ENCODE measurements around the gene KNTC1.
"Not testable (repeated sequence)": the region's sequence is repeated elsewhere in the genome, so short reads cannot be mapped to it uniquely, and the experiment has no call there.

The KNTC1 gene

GRCh38 chr12:122569288-122569687 lies 42.2 kb downstream of the KNTC1 start:
- DNase-seq = no peak

GRCh38 chr12:122570006-122570405 lies 43.0 kb downstream of the KNTC1 start:
- not testable (repeated sequence) for DNase-seq

GRCh38 chr12:122571821-122572220 lies 44.8 kb downstream of the KNTC1 start:
- DNase-seq = no peak

GRCh38 chr12:122583294-122583693 lies 56.2 kb downstream of the KNTC1 start:
- DNase-seq = not testable (repeated sequence)

GRCh38 chr12:122584177-122584863 lies 57.3 kb downstream of the KNTC1 start:
- no peak for DNase-seq

GRCh38 chr12:122590990-122591389 lies 63.9 kb downstream of the KNTC1 start:
- DNase-seq = no peak

GRCh38 chr12:122591966-122592365 lies 64.9 kb downstream of the KNTC1 start:
- not testable (repeated sequence) for DNase-seq

GRCh38 chr12:122592543-122592942 lies 65.5 kb downstream of the KNTC1 start:
- not testable (repeated sequence) for DNase-seq

GRCh38 chr12:122593910-122594309 lies 66.9 kb downstream of the KNTC1 start:
- DNase-seq = no peak

GRCh38 chr12:122596838-122597237 lies 69.8 kb downstream of the KNTC1 start:
- DNase-seq = no peak

- DNase-seq = no peak
Observed at GRCh38 chr12:122602456-122602855, 75.4 kb downstream of the KNTC1 start.

- DNase-seq = no peak
Observed at GRCh38 chr12:122604993-122605392, 77.9 kb downstream of the KNTC1 start.

- DNase-seq = no peak
Observed at GRCh38 chr12:122609732-122610131, 82.7 kb downstream of the KNTC1 start.

- DNase-seq = no peak
Observed at GRCh38 chr12:122610207-122610606, 83.2 kb downstream of the KNTC1 start.

- no peak for DNase-seq
Observed at GRCh38 chr12:122610911-122611310, 83.9 kb downstream of the KNTC1 start.

- no peak for DNase-seq
Observed at GRCh38 chr12:122614839-122615238, 87.8 kb downstream of the KNTC1 start.

- no peak for DNase-seq
Observed at GRCh38 chr12:122615780-122616179, 88.7 kb downstream of the KNTC1 start.

- DNase-seq = no peak
Observed at GRCh38 chr12:122635471-122635870, 108.4 kb downstream of the KNTC1 start.

GRCh38 chr12:122643207-122643805 lies 116.3 kb downstream of the KNTC1 start:
- no peak for DNase-seq

GRCh38 chr12:122646517-122647217 lies 119.6 kb downstream of the KNTC1 start:
- DNase-seq = peak; percentile 53

GRCh38 chr12:122651520-122652224 lies 124.6 kb downstream of the KNTC1 start:
- no peak for DNase-seq

GRCh38 chr12:122653291-122653690 lies 126.2 kb downstream of the KNTC1 start:
- DNase-seq = not testable (repeated sequence)

- no peak for DNase-seq
Observed at GRCh38 chr12:122656298-122656697, 129.2 kb downstream of the KNTC1 start.

Measured in hematopoietic multipotent progenitor cell treated with erythropoietin and hydrocortisone succinate and interleukin-3 and kit ligand, for 8 days (in vitro differentiated cells).